Measurements from ENCODE around the gene FGF19.

- no peak for TF ChIP-seq EP300 (IDR thresholded peaks at IDR 0.05; ENCODE audit: borderline replicate concordance)
- TF ChIP-seq EGR1 (IDR thresholded peaks at IDR 0.05) = no peak
- no peak for TF ChIP-seq REST (IDR thresholded peaks at IDR 0.05; ENCODE audit: low read depth)
- TF ChIP-seq CEBPB (IDR thresholded peaks at IDR 0.05) = no peak
- TF ChIP-seq YY1 (IDR thresholded peaks at IDR 0.05; ENCODE audit: low read depth) = no peak
- TF ChIP-seq TAF1 (IDR thresholded peaks at IDR 0.05; ENCODE audit: low read depth) = no peak
- no peak for TF ChIP-seq TCF12 (IDR thresholded peaks at IDR 0.05; ENCODE audit: low read depth)
- TF ChIP-seq MAX (IDR thresholded peaks at IDR 0.05) = no peak
- TF ChIP-seq USF1 (IDR thresholded peaks at IDR 0.05) = no peak
- TF ChIP-seq TEAD4 (IDR thresholded peaks at IDR 0.05) = no peak
- no peak for TF ChIP-seq NFIC (IDR thresholded peaks at IDR 0.05)
Observed at GRCh38 chr11:69752890-69753289, 49.1 kb upstream of the FGF19 start.

All from Ishikawa (cell line).